ENCODE data around the gene PAX2. TPM values are rescaled to one million over a fixed set of nuclear protein-coding genes. Genes with fewer than 3 reads are reported as not detected.
A peak's percentile ranks its signal among the peaks of the same experiment; 100 is the strongest.

PAX2 gene
- total RNA-seq, 1 experiment from 2014 or later: not detected

GRCh38 chr10:100724531-100725027 lies 20.8 kb upstream of the PAX2 start:
- no peak for DNase-seq (ENCODE audit: low read depth)

GRCh38 chr10:100725071-100725471 lies 20.3 kb upstream of the PAX2 start:
- no peak for DNase-seq (ENCODE audit: low read depth)

GRCh38 chr10:100725869-100726426 lies 19.4 kb upstream of the PAX2 start:
- no peak for DNase-seq (ENCODE audit: low read depth)

GRCh38 chr10:100727808-100728207 lies 17.6 kb upstream of the PAX2 start:
- no peak for DNase-seq (ENCODE audit: low read depth)

- DNase-seq (ENCODE audit: low read depth): peak; percentile 68
Measured at GRCh38 chr10:100728928-100729861, 16.2 kb upstream of the PAX2 start.

GRCh38 chr10:100729862-100730724 lies 15.3 kb upstream of the PAX2 start:
- no peak for DNase-seq (ENCODE audit: low read depth)

GRCh38 chr10:100730725-100731406 lies 14.5 kb upstream of the PAX2 start:
- no peak for DNase-seq (ENCODE audit: low read depth)

- no peak for DNase-seq (ENCODE audit: low read depth)
Measured at GRCh38 chr10:100731407-100732240, 13.8 kb upstream of the PAX2 start.

- no peak for DNase-seq (ENCODE audit: low read depth)
Measured at GRCh38 chr10:100732241-100732596, 13.2 kb upstream of the PAX2 start.

- DNase-seq (ENCODE audit: low read depth): no peak
Measured at GRCh38 chr10:100733329-100733728, 12.1 kb upstream of the PAX2 start.

GRCh38 chr10:100734295-100735086 lies 10.9 kb upstream of the PAX2 start:
- DNase-seq (ENCODE audit: low read depth): no peak

- DNase-seq (ENCODE audit: low read depth): no peak
Measured at GRCh38 chr10:100735087-100735336, 10.4 kb upstream of the PAX2 start.

GRCh38 chr10:100735337-100736143 lies 9.8 kb upstream of the PAX2 start:
- no peak for DNase-seq (ENCODE audit: low read depth)

GRCh38 chr10:100736144-100736808 lies 9.1 kb upstream of the PAX2 start:
- DNase-seq (ENCODE audit: low read depth): no peak

- DNase-seq (ENCODE audit: low read depth): no peak
Measured at GRCh38 chr10:100736809-100737354, 8.5 kb upstream of the PAX2 start.

GRCh38 chr10:100737355-100738054 lies 7.9 kb upstream of the PAX2 start:
- DNase-seq (ENCODE audit: low read depth): no peak

- DNase-seq (ENCODE audit: low read depth): no peak
Measured at GRCh38 chr10:100738055-100738827, 7.1 kb upstream of the PAX2 start.
